ENCODE results near the gene SPARC.

Gene SPARC

DNA sequence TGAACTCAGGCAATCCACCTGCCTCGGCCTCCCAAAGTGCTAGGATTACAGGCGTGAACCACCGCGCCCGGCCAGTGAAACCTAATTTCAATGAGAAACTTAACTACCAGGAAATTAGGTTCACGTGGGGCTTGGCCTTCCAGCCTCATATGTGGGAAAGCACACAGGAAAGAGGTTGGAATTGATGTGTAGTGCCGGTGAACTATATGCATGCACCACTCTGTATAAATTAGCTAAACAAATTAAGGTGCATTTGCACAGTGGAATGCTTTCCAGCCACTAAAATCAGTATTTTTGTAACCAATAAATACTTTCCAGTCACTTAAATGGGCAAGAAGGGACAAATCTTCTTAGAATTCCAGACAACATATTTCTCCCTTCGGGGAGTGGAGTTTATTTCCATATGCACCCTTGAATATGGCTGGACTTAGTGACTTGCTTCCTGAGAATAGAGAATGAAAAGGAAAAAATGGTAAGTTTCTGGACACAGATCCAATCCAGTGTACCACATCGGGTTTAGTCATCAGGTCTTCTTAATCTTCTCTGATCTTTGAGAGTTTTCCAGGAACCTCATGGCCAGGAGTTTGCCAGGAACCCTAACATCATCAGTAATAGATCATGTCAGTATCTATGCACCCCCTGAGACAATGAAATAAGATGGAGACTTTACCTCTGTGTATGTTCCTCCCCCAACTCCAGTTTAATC, 46.8 kb upstream of the SPARC start:
- TF ChIP-seq, protein P1, sequence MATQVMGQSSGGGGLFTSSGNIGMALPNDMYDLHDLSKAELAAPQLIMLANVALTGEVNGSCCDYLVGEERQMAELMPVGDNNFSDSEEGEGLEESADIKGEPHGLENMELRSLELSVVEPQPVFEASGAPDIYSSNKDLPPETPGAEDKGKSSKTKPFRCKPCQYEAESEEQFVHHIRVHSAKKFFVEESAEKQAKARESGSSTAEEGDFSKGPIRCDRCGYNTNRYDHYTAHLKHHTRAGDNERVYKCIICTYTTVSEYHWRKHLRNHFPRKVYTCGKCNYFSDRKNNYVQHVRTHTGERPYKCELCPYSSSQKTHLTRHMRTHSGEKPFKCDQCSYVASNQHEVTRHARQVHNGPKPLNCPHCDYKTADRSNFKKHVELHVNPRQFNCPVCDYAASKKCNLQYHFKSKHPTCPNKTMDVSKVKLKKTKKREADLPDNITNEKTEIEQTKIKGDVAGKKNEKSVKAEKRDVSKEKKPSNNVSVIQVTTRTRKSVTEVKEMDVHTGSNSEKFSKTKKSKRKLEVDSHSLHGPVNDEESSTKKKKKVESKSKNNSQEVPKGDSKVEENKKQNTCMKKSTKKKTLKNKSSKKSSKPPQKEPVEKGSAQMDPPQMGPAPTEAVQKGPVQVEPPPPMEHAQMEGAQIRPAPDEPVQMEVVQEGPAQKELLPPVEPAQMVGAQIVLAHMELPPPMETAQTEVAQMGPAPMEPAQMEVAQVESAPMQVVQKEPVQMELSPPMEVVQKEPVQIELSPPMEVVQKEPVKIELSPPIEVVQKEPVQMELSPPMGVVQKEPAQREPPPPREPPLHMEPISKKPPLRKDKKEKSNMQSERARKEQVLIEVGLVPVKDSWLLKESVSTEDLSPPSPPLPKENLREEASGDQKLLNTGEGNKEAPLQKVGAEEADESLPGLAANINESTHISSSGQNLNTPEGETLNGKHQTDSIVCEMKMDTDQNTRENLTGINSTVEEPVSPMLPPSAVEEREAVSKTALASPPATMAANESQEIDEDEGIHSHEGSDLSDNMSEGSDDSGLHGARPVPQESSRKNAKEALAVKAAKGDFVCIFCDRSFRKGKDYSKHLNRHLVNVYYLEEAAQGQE (IDR thresholded peaks at IDR 0.05; ENCODE audit: low read depth): no peak
- TF ChIP-seq YY1 (IDR thresholded peaks at IDR 0.05; ENCODE audit: low read depth) (no peak), TAF1 (IDR thresholded peaks at IDR 0.05; ENCODE audit: low read depth) (no peak), EGR1 (IDR thresholded peaks at IDR 0.05) (no peak), CREB1 (IDR thresholded peaks at IDR 0.05; ENCODE audit: low read depth) (no peak), RAD21 (IDR thresholded peaks at IDR 0.05; ENCODE audit: low read depth) (no peak), TEAD4 (IDR thresholded peaks at IDR 0.05) (no peak), ZBTB7A (IDR thresholded peaks at IDR 0.05; ENCODE audit: low read depth) (no peak), CEBPB (IDR thresholded peaks at IDR 0.05) (no peak), EP300 (IDR thresholded peaks at IDR 0.05; ENCODE audit: borderline replicate concordance) (no peak), FOXM1 (IDR thresholded peaks at IDR 0.05; ENCODE audit: borderline replicate concordance, low read depth) (no peak), NFIC (IDR thresholded peaks at IDR 0.05) (no peak)
- TF ChIP-seq, protein P2, sequence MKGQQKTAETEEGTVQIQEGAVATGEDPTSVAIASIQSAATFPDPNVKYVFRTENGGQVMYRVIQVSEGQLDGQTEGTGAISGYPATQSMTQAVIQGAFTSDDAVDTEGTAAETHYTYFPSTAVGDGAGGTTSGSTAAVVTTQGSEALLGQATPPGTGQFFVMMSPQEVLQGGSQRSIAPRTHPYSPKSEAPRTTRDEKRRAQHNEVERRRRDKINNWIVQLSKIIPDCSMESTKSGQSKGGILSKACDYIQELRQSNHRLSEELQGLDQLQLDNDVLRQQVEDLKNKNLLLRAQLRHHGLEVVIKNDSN (IDR thresholded peaks at IDR 0.05): no peak
- TF ChIP-seq, protein P3, sequence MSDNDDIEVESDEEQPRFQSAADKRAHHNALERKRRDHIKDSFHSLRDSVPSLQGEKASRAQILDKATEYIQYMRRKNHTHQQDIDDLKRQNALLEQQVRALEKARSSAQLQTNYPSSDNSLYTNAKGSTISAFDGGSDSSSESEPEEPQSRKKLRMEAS (IDR thresholded peaks at IDR 0.05): no peak

DNA sequence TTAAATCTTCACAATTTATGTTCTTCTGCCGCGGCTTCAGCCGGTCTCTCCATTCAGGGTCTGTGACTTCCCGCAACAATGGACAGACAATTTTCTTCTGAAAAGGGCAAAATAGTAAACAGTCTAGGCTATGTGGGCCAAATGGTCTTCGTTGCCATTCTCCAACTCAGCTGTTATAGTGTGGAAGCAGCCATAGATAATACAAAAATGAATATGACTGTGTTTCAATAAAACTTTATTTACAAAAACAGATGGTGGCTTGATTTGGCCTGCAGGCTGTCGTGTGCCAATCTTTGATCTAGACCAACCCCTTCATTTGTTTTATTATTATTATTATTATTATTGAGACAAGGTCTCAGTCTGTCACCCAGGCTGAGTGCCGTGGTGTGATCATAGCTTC, 43.7 kb upstream of the SPARC start:
- TF ChIP-seq CEBPB (IDR thresholded peaks at IDR 0.05) (no peak), TEAD4 (IDR thresholded peaks at IDR 0.05) (no peak), CREB1 (IDR thresholded peaks at IDR 0.05; ENCODE audit: low read depth) (no peak), TAF1 (IDR thresholded peaks at IDR 0.05; ENCODE audit: low read depth) (no peak), YY1 (IDR thresholded peaks at IDR 0.05; ENCODE audit: low read depth) (no peak), RAD21 (IDR thresholded peaks at IDR 0.05; ENCODE audit: low read depth) (no peak), EGR1 (IDR thresholded peaks at IDR 0.05) (no peak), FOXM1 (IDR thresholded peaks at IDR 0.05; ENCODE audit: borderline replicate concordance, low read depth) (no peak), EP300 (IDR thresholded peaks at IDR 0.05; ENCODE audit: borderline replicate concordance) (no peak), TCF12 (IDR thresholded peaks at IDR 0.05; ENCODE audit: low read depth) (no peak), NFIC (IDR thresholded peaks at IDR 0.05) (no peak), ZBTB7A (IDR thresholded peaks at IDR 0.05; ENCODE audit: low read depth) (no peak)
- TF ChIP-seq, protein P2 (IDR thresholded peaks at IDR 0.05): no peak
- TF ChIP-seq, protein P1 (IDR thresholded peaks at IDR 0.05; ENCODE audit: low read depth): no peak
- TF ChIP-seq, protein P3 (IDR thresholded peaks at IDR 0.05): no peak

DNA sequence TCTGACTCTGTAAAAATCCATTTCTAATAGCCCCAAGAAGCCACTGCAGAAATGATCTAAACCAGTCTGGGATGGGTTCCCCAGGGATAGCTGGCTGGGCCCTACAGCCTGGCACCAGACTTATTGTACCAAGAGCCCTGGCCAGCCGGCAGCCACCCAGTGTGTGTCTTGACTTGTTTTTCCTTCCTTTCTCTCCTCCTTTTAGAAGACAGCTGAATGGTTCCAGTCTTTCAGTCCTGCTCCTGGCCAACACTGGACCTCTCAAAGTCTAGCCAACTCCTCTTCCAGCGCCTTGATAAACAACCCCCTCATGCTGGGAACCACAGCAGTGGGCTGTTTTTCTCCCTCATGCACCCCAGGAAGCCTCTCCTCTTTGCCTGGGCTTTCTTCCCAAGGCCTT, 37.6 kb upstream of the SPARC start:
- no peak for TF ChIP-seq FOXM1 (IDR thresholded peaks at IDR 0.05; ENCODE audit: borderline replicate concordance, low read depth)
- TF ChIP-seq CEBPB (IDR thresholded peaks at IDR 0.05): no peak
- TF ChIP-seq EGR1 (IDR thresholded peaks at IDR 0.05): no peak
- TF ChIP-seq, protein P1 (IDR thresholded peaks at IDR 0.05; ENCODE audit: low read depth): no peak
- no peak for TF ChIP-seq TEAD4 (IDR thresholded peaks at IDR 0.05)
- no peak for TF ChIP-seq RAD21 (IDR thresholded peaks at IDR 0.05; ENCODE audit: low read depth)
- no peak for TF ChIP-seq TCF12 (IDR thresholded peaks at IDR 0.05; ENCODE audit: low read depth)
- TF ChIP-seq NFIC (IDR thresholded peaks at IDR 0.05): no peak
- TF ChIP-seq, protein P3 (IDR thresholded peaks at IDR 0.05): no peak
- no peak for TF ChIP-seq CREB1 (IDR thresholded peaks at IDR 0.05; ENCODE audit: low read depth)
- no peak for TF ChIP-seq TAF1 (IDR thresholded peaks at IDR 0.05; ENCODE audit: low read depth)
- TF ChIP-seq EP300 (IDR thresholded peaks at IDR 0.05; ENCODE audit: borderline replicate concordance): no peak
- no peak for TF ChIP-seq YY1 (IDR thresholded peaks at IDR 0.05; ENCODE audit: low read depth)
- TF ChIP-seq ZBTB7A (IDR thresholded peaks at IDR 0.05; ENCODE audit: low read depth): no peak
- TF ChIP-seq, protein P2 (IDR thresholded peaks at IDR 0.05): no peak

Data from Ishikawa (cell line).